Activated T-helper 9 cell treated with anti-CD3 and anti-CD28 coated beads, Interleukin-2, amount 50 U/mL, for 16 hours (primary cell): ENCODE results near the gene PRICKLE2.

Experiments
- DNase-seq: peaks from one replicate; pipeline ENCODE4 v3.0.0-alpha.2; 2020; ENCODE audit warnings: low read depth

Gene PRICKLE2

GRCh38 chr3:64187065-64187959, 38.0 kb downstream of the PRICKLE2 start:
- no peak for DNase-seq

GRCh38 chr3:64186667-64187064, 38.6 kb downstream of the PRICKLE2 start:
- no peak for DNase-seq

- DNase-seq, result no peak
These were observed 39.8 kb downstream of the PRICKLE2 start for GRCh38 chr3:64185436-64185835.

GRCh38 chr3:64184621-64185020, 40.6 kb downstream of the PRICKLE2 start:
- DNase-seq, result no peak

GRCh38 chr3:64179860-64180259, 45.4 kb downstream of the PRICKLE2 start:
- DNase-seq, result no peak

- no peak for DNase-seq
These were observed 46.0 kb downstream of the PRICKLE2 start for GRCh38 chr3:64179249-64179648.

- no peak for DNase-seq
These were observed 46.8 kb downstream of the PRICKLE2 start for GRCh38 chr3:64178419-64178818.

GRCh38 chr3:64176461-64176996, 48.7 kb downstream of the PRICKLE2 start:
- no peak for DNase-seq

GRCh38 chr3:64174328-64174727, 50.9 kb downstream of the PRICKLE2 start:
- DNase-seq, result no peak

GRCh38 chr3:64173563-64173962, 51.7 kb downstream of the PRICKLE2 start:
- DNase-seq, result no peak

- DNase-seq, result no peak
These were observed 55.0 kb downstream of the PRICKLE2 start for GRCh38 chr3:64170270-64170669.

GRCh38 chr3:64167868-64168267, 57.4 kb downstream of the PRICKLE2 start:
- no peak for DNase-seq

GRCh38 chr3:64167351-64167750, 57.9 kb downstream of the PRICKLE2 start:
- no peak for DNase-seq

GRCh38 chr3:64166584-64167162, 58.6 kb downstream of the PRICKLE2 start:
- no peak for DNase-seq

GRCh38 chr3:64164349-64164748, 60.9 kb downstream of the PRICKLE2 start:
- no peak for DNase-seq

- no peak for DNase-seq
These were observed 61.5 kb downstream of the PRICKLE2 start for GRCh38 chr3:64163755-64164148.

- no peak for DNase-seq
These were observed 62.1 kb downstream of the PRICKLE2 start for GRCh38 chr3:64163019-64163754.

GRCh38 chr3:64161481-64161952, 63.7 kb downstream of the PRICKLE2 start:
- no peak for DNase-seq

GRCh38 chr3:64160000-64160695, 65.1 kb downstream of the PRICKLE2 start:
- DNase-seq, result no peak

- DNase-seq, result no peak
These were observed 66.9 kb downstream of the PRICKLE2 start for GRCh38 chr3:64158334-64158733.

- DNase-seq, result no peak
These were observed 67.9 kb downstream of the PRICKLE2 start for GRCh38 chr3:64157150-64158035.
